GM18517 (cell line): ENCODE measurements around the gene SNORC.
"Not testable (repeated sequence)": the region's sequence is repeated elsewhere in the genome, so short reads cannot be mapped to it uniquely, and the experiment has no call there.

ENCODE experiments used
- ATAC-seq: cut with Tn5 transposase; IDR thresholded peaks from one replicate; pipeline ENCODE4 v1.9.1; 2021; ENCODE audit warnings: mild to moderate bottlenecking, moderate library complexity; ENCODE audit not compliant: unreplicated experiment

SNORC gene

DNA sequence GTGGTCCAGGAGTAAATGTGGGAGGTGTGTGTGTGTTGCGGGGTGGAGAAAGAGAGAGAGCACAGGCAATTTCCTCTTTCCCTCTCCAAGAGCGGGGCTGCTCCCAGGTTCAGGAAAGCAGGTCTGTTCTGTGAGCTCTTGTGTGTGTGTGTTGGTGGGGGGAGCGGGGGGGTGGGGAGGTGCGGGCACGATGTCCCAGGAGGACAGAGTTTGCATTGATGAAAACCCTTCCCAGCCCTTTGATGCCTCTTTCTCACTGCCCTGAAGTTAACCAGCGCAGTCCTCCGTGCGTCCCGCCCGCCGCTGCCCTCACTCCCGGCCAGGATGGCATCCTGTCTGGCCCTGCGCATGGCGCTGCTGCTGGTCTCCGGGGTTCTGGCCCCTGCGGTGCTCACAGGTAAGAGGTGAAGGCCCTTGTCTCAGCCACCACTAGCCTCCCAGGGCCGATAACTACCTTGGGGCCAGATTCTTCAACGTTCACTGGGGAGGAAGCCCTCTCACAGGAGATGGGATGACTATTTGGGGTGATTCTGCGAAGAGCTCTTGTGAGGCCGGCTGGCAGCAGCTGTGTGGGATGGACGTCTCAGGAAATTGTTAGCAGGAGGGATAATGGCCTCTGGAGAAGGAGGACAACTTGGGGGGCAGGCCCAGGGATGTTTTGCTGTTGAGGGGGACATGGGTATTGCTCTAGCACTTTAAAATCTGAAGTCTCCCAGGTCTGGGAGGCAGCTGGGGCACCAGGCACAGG is at the start of gene SNORC:
TSS of gene SNORC (plus strand) at position 247 of the 748 bp plus-strand sequence. CDS start at position 325, 78 bp downstream.
- ATAC-seq: no peak

DNA sequence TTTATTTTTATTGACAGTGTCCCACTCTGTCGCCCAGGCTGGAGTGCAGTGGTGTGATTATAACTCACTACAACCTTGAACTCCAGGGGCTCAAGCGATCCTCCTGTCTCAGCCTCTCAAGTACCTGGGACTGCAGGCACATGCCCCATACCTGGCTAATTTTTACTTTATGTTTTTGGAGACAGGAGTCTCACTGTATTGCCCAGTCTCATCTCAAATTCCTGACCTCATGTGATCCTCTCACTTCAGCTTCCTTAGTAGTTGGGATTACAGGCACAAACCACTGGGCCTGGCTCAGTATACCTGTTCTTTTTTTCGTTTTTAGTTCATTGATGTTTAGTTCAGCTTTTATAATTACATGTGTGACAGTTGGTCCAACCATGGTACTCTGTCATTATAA is 40.1 kb upstream of the SNORC start:
- no peak for ATAC-seq

DNA sequence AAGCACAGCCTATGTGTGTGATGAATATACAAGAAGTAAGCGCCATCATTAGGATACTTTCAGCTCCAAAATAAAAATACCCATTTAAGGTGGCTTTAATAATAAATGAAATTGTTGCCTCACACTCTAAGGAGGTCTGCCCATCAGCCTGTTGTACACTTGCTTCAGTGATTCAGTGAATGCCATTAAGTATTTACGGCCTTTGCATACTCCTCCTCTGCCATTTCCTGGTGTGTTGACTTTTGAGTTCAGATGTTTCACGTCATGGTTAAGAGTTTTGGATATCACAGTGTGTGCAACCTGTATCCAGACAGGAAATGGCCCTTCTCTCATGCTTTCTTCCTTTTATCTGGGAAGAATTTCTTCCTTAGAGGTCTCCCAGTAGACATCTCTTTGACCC is 38.6 kb upstream of the SNORC start:
- no peak for ATAC-seq

DNA sequence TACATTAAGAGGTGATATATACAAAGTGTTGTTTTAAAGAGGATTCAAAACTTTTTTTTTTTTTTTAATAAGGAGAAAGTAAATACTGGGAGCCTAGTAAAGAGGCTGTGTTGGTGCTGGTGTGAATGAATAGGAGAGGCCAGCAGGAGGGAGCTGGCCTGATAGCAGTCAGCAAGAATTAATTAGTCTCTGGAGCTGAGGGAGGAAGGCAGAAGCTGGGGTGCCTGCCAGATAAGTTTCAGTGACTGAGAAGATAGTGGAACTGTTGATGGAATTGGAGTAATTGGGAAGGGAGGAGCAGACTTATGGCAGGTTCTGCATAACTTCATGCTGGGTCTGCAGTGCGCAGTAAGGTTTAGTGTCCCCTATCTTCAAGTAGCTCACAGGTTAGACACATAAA is 36.2 kb upstream of the SNORC start:
- no peak for ATAC-seq

DNA sequence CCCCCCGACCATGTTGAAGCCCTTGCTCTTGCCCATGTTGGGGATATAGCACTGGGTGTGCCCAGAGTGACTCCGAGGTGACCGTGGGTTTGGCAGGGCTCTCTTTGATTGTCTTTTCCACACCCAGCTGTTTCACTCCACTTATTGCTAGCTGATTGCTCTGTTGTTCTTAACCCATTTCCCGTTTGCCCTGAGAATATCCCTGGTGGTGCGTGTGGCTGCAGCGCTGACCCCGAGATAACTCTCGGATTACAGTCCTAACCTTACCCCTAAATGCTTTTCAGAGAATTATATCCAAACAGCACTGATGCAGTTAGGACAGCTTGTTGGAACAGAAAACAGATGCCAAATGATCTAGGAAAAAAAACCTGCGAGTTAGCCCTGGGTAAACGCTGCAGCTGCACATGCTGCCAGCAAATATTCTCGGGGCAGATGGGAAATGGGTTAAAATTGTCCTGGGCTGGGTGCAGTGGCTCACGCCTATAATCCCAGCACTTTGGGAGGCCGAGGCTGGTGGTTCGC is 34.3 kb upstream of the SNORC start:
- ATAC-seq: no peak

DNA sequence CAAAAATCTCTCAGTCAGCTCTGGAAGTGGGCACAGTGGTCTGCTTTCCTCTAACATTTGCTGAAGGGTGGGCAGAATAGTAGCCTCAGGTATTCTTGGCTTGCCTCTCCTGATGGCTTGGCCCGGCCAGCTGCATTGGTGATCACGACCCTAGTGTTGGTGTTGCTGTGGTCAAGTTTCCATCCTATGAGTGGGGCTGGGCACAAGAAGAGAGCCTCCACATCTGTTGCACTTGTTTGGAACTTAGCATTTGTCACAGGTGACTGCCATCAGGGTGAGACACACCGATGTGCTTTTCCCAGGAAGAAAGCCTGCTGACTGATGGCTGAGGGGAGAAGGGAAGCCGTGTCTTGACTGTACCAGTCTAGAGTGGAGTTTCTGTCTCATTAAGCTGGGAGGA is 33.1 kb upstream of the SNORC start:
- ATAC-seq: no peak

DNA sequence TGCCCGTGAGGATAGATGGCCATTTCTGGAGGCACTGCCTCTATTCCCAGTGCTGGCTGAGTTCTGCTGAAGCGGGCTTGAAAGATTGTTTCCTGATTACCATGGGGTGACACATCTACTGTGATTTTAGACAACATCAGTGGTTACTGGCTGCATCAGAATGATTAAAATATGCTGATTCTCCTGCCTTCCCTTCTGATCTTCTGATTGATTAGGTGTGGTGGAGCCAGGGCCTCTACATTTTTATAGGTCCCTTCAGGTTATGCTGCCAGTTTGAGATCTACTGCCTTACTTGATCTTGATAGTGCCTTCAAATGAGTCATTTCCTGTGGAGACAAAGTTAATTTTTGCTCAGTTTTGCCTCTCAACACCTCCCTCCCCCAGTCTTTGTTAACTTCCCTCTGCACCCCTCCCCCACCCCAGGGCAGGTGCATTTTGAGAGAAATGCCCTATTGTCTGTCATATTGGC is 31.6 kb upstream of the SNORC start:
- ATAC-seq: peak; percentile 81

DNA sequence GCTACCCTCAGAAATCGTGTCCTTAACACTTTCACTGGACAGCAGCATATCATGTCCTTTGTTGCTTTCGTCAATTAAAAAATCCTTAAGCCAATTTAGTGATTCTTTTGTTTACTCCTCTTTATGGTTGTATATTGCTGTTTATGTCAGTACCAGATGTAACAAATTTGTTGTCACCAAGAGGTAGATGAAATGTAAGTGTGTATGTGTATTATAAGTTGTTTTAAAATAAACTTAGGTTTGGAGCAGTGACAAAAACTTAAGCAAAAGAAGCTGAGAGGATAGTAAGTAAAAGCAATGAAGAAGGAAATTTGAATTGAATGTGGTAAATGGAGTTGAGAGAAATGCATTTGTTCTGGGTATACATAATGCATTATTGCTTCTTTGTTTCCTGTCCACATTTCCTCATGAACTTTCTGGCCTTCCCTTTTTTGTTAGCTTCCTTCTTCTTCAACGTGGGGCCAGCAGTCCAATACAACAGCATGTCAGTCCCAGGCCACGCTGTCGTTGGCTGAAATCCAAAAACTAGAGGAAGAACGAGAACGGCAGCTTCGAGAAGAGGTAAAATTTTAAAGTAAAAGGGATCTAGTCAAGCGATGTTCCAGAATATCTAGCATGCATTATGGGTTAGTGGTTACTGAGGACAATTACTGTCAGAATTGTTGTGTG is 30.5 kb upstream of the SNORC start:
- no peak for ATAC-seq

DNA sequence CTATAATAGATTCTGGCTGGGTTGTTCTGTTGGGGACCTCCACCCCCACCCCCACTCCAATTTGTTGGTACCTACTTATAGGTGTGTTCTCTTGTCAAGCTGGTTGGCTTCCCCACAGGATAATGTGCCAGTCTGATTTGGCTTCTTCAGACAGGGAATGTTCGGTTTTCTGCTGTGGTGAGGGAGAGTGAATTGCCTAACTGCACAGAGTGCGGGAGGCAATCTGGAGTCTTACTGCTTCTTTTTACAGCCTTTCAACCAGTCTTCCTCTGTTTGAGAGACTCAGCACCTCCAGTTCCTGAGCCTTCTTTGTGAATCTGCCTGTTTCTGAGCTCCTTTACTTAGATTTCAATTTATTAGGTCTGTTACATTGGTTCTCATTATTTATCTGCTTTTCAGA is 27.4 kb upstream of the SNORC start:
- ATAC-seq: no peak

DNA sequence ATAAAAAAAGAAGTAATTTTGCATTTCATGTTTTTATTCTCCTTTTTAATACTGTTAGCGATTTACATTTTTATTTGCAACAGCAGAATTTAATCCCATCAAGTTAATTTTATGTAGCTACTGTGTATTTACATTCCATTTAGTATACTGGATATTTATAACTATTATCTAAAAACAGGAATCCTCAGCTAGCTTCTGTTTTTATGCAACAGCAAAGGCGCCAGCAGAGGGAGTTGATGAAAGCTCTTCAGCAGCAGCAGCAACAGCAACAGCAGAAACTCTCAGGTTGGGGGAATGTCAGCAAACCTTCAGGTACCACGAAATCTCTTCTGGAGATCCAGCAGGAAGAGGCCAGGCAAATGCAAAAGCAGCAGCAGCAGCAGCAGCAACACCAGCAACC is 26.2 kb upstream of the SNORC start:
- no peak for ATAC-seq

DNA sequence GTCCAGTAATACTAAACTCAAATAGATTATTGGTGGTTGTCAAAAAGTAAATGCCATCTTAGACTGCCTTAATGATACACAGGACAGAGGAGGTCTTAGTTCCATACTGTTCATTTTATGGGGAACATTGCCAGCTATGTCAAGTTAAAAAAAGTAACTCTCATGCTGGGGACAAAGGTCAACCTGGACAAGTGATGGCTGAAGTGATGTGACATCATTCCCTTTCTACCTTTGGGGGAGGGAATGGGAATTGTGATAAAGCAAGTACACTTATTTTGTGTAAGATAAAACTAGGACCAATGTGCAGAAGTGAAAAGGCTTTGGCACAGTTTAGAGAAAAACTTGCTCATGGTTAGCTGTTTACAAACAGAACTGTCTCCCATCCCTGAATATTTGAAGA is 24.0 kb upstream of the SNORC start:
- ATAC-seq: no peak

DNA sequence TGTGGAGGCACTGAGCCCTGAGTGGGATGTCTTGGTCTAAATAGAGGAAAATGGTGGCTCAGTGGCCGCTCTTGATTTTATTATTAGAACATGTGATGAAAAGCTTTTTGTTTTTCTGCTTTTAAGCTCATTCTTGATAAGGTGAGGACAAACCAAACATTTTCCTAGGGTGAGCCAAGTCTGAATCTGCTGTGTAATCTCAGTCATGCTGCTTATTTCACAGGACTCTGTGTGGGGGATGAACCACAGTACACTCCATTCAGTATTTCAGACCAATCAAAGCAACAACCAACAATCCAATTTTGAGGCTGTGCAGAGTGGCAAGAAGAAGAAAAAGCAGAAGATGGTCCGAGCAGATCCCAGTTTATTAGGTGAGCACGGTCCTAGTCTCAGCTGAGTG is 20.0 kb upstream of the SNORC start:
- no peak for ATAC-seq

DNA sequence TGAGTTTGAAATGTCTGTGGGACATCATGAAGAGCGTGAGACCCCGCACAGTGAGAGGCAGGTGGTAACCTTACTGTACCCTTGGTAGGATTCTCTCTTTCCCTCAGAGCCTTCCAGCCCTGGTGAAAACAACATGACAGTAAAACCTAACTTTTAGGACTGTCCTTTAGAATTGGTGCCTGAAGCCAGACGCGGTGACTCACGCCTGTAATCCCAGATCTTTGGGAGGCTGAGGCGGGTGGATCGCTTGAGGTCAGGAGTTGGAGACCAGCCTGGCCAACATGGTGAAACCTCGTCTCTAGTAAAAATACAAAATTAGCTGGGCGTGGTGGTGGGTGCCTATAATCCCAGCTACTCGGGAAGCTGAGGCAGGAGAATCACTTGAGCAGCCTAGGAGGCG is 18.0 kb upstream of the SNORC start:
- not testable (repeated sequence) for ATAC-seq

DNA sequence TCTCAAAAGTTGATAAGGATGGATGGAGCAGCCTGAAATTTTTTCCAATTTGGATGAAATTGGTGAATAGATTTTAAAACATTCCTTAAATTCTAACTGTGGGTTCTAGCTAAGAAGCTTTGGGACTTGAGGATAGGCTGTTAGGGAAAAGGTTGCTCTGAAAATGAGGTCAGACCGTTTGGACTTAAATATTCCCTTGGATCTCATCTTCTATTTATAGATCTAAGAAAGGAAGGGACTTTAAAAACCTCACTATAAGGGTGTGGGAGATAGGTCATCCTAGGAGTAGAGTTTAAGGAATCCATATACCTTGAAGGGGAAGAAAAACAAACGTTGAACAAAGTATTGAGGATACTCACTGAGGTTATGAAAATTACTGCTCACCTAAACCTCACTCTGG is 17.4 kb upstream of the SNORC start:
- ATAC-seq: no peak

DNA sequence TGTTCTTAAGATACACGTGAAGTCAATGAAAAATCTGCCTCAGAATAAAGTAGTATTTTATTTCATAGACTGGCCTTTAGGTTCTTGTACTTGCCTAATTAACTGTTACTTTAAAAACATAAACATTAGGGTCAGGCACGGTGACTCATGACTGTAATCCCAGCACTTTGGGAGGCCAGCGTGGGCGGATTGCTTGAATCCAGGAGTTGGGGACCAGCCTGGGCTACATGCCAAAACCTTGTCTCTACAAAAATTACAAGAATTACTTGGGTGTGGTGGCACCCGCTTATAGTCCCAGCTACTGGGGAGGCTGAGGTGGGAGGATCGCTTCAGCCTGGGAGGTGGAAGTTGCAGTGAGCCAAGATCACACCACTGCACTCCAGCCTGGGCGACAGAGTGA is 16.0 kb upstream of the SNORC start:
- ATAC-seq: no peak

DNA sequence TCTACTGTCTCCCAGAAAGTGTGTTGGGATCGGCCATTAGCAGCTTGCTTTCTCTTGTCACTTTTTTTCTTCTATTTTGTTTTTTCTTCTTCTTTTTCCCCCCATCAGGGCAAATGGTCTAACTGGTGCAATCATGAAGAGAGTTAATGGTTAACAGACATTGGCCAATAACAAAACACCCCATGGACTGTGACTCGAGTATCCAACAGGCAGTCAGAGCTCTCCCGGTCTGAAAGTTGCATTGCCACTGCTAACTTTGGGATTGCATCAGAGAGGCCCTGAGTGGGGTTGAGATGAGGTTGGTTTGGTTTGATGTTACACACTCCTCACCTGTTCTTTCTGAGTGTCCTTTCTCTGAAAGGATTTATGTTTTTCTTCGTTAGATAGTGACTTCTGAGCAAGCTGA is 12.9 kb upstream of the SNORC start:
- ATAC-seq: no peak

DNA sequence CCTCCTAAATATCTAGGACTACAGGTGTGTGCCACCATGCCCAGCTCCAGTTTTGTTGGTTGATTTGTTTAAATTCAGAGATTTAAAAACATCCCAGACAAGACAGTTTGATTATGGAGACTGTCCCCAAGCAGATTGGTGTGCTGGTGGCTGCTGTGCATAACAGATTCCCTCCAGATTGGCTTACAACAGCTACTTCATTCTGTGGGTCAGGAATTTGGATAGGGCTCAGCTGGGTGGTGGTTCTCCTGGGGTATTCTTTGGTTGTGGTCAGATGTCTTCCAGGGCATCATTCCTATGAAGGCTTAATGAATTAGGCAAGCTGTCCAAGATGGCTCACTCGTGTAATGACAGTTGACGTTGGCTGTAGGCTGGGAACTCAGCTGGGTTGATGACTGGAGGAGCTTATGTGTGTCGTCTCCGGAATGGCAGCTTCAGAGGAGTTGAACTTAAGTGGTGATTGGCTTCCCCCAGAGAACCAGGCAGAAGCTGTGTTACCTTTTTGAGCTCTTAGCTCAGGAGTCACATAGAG is 10.6 kb upstream of the SNORC start:
- no peak for ATAC-seq

DNA sequence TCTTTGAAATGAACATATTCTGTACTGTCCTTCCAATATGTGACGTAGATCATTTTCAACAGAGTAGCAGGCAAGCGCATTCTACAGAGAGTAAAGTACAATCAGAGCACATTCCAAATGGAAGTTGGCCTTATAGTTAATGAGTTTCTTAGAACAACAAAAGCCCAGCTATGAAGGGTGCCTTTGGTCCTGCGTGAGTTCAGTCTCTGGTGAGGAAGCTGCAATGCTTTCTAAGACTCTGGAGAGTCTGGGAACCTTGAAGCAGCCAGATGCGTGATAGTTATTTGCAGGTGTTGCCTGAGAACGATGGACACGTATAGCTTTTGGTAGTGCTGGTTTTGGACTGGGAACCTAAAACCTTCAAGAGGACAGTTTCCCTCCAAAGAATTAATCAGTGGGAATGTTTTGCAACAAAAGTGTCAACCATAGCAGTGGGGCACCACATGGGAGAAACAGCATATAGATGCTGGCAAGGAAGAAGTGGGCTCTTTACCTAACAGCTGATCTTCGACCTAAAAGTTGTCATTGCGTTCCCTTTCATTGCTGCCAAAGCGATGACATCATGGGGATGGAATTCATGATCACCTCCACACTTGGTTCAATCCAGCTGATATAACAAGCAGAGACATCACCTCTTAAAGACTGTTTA is 9.3 kb upstream of the SNORC start:
- ATAC-seq: no peak

DNA sequence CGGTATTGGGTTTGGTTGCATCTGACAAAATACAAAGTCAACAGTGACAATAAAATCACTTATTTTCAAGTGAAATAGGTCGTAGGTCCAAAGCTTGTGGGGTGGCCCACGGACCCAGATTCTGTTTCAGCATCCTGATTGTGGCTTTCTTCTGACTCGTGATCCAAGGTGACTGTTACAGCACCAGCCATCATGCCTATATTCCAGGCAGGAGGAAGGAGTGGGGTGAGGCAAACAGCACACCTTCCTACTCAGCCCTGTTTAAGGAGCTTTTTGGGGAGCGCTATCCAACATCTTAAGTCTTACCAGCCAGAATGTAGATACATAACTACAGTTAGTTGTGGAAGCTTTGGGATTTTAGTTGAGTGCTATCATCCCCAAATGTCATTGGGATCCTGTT is 8.7 kb upstream of the SNORC start:
- no peak for ATAC-seq

DNA sequence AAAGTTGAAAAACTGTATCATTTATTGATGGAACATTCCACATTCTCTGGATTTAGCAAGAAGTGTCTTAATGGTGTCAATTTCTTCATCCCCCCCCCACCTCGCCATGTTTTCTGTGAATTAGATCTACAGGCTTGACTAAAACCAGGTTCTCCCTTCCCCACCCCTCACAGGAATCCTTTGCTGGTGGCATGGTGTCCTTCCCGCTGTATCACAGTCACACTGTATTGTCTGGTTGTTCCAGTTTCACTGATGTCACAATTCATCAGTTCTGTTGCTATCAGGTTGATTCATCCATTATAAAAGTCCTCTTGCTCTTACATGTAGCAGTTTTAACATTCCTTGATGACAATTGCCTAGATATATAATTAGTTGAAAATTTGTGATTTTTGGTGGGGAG is 6.1 kb upstream of the SNORC start:
- no peak for ATAC-seq

DNA sequence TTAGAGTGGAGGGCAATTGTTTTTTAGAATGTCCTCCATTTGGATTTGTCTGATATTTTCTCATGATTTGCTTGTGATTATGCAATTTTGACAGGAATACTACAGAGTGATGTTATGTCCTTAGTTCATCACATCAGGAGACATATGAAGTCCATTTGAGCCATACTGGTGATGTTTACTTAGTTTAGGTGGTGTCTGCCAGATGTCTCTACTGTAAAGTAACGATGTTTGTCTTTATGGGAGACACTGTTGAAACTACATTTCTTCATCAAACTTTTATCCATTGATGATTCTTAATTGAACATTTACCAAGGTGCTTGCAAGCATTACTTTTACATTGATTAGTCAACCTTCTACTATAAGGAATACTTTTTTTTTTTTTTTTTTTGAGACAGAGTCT is 4.9 kb upstream of the SNORC start:
- ATAC-seq: no peak

DNA sequence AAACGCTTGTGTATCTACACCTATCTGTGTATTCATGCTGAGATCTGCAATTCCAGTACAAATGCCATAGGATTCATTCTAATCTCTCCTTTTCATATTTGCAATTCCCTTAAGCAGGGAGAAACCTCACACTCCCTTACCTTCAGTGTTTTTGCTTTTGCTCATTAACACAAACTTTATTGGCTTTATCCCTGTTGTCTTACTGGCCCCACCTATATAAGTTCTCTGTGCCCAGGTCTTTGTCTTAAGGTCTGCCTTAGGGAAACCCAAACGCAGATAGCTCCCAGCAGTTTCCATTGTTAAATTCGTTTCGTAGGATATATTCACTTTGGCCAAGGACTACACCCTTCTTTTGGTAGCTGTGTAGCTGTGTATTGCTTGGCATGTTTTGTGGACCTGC is 4.0 kb upstream of the SNORC start:
- ATAC-seq: no peak
